Ovary (tissue), 1 donor: Measurements from ENCODE around the gene CTCF.

Experiments
- EP300 ChIP-seq: sonication (generic); formaldehyde crosslinking; IDR thresholded peaks from one replicate; pipeline ENCODE4 v1.6.1; 2017; ENCODE audit warnings: antibody characterized with exemption
- POLR2A ChIP-seq: fragments of 450-650 bp; IDR thresholded peaks from one replicate; pipeline ENCODE4 v1.6.1; 2017; ENCODE audit warnings: antibody characterized with exemption, mild to moderate bottlenecking, moderate library complexity

DNA sequence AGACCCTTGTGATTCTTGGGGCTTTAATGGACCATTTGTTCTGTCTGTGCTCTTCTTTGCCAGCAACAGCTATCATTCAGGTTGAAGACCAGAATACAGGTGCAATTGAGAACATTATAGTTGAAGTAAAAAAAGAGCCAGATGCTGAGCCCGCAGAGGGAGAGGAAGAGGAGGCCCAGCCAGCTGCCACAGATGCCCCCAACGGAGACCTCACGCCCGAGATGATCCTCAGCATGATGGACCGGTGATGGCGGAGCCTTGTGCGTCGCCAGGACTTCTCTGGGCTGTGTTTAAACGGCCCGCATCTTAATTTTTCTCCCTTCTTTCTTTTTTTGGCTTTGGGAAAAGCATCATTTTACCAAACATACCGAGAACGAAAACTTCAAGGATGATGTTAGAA is 75.3 kb downstream of the CTCF start:
- TF ChIP-seq POLR2A (no peak), EP300 (no peak)
